KOPT-K1 (cell line): ENCODE data around the gene SDHB.

Experiments used
- H3K27ac ChIP-seq: fragments of 200-600 bp; sonication (generic); 2 replicates; pipeline ENCODE4 v1.5.1; 2016; ENCODE audit warnings: antibody characterized with exemption, mild to moderate bottlenecking, low read depth, low read length; ENCODE audit not compliant: poor library complexity, severe bottlenecking
- H3K36me3 ChIP-seq: fragments of 200-600 bp; sonication (generic); 2 replicates; pipeline ENCODE4 v1.5.1; 2017; ENCODE audit warnings: antibody characterized with exemption, mild to moderate bottlenecking, low read length, moderate library complexity; ENCODE audit not compliant: insufficient read depth
- H3K9me3 ChIP-seq: fragments of 200-600 bp; sonication (generic); 2 replicates; pipeline ENCODE4 v1.5.1; 2017; ENCODE audit warnings: antibody characterized with exemption, low read length, mild to moderate bottlenecking; ENCODE audit not compliant: insufficient read depth, poor library complexity, severe bottlenecking

Gene SDHB

DNA sequence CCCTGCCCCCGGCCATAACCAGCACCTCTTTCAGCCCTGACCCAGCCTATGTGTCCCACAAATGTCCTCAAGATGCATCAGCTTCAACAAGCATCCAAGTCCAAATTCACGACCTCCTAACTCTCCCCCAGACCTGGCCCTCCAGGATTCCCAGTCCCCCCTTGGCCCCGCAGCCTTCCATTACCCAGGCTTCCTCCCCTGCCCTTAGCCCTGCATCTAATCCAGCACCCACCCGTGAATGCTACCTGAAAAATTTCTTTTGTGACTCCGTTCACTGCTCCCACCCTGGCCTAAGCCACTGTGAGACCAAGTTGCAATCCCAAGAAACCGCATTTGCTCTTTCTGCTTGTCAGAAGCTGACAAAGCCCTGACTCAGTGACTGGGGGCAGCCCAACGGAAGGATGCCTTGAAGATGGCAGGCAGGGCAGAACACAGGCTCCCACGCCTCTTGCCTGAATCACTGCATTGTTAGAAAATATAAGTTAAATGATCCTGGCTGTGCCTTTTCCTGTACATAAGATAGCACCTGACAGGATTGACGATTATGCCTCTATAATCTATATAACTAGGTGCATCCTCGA lies 72.5 kb downstream of the SDHB start:
- Histone ChIP-seq H3K9me3 (no peaks in the 10 kb centered on the region), H3K36me3 (peaks cover 5% of the 10 kb centered on the region; the same call in 1 of the 2 replicates), H3K27ac (no peak overlapping the region)

DNA sequence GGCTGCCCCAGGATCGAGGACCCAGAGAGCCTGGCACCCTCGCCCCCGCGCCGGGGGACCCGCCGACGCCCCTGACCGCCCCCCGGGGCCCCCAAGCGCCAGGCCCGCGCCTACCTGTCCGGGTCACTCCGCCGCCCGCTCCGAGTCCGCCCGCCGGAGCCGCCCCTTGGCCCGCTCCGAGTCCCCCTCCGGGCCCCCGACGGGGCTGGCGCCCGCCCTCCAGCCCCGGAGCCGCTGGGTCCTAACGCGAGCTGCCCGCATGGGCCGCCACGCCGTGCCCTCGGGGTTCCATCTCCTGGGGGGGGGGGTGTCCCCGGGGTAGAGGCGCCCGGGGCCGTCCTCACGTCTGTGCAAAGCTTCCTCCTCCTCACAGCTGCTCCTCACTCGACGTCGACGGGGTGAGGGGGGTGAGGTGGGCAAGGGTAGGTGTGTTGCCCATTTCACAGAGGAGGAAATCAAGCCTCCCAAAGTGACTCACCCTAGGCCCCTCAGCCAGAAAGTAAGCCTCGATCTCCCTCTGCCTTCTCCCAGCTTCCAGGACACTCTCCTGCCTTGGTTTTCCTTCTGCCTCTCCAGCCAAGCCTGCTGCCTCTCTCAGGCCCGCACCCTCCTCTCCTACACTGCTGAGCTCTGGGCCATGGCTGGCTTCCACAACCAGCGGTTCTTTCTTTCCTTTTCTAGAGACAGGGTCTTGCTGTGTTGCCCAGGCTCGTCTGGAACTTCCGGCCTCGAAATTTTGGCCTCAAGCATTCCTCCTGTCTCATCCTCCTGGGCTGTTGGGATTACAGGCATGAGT lies 73.2 kb downstream of the SDHB start, which contains the start of gene MFAP2:
Gene MFAP2, minus strand, starts transcription at position 148 of the 796 bp plus-strand sequence. CDS start 2,347 bp downstream, outside the sequence.
- Histone ChIP-seq H3K27ac (no peak within 1 kb of the TSS), H3K36me3 (peaks cover under 1% of the 10 kb centered on the region; the same call in 1 of the 2 replicates), H3K9me3 (no peaks in the 10 kb centered on the region)

DNA sequence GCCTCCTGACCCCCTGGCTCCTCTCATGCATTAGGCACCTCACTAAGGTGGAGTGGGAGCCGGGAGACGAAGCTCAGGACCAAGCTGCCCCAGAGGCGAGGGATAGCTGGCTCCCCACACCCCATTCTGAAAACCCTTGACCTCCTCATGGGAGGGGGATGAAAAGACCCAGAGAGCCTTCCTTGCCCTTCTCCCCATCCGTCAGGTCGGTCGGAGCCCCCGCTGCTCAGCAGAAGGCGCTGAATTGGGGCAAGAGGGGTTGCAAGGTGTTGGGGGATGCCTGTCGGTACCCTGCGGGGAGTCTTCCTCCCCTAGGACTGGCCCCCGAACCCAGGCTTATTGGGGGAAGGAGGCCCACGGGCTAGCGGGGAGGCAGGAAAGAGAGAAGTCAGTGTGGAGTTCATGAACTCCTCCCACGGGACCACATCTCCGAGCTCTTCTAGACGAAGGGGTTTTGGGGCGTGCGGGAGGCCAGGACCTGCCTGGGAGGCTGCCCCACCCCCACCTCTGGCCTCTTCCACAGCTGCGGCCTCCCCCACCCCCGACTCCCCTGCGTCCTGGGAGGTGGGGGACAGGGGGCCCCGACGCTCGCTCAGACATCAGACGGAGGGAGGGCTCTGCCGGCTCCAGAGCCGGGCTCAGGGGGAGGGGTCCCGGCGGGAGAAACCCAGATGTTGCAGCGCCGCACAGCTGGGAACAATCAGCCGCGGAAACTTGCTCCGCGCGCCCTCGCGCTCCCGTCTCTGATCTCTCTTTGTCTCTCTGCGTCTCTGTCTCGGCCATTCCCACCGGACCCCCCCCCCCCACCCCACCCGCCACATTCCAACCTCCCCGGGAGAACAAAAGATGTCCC lies 74.1 kb downstream of the SDHB start:
- H3K9me3 ChIP-seq = no peaks in the 10 kb centered on the region
- H3K27ac ChIP-seq = no peak overlapping the region
- no peaks in the 10 kb centered on the region for H3K36me3 ChIP-seq

DNA sequence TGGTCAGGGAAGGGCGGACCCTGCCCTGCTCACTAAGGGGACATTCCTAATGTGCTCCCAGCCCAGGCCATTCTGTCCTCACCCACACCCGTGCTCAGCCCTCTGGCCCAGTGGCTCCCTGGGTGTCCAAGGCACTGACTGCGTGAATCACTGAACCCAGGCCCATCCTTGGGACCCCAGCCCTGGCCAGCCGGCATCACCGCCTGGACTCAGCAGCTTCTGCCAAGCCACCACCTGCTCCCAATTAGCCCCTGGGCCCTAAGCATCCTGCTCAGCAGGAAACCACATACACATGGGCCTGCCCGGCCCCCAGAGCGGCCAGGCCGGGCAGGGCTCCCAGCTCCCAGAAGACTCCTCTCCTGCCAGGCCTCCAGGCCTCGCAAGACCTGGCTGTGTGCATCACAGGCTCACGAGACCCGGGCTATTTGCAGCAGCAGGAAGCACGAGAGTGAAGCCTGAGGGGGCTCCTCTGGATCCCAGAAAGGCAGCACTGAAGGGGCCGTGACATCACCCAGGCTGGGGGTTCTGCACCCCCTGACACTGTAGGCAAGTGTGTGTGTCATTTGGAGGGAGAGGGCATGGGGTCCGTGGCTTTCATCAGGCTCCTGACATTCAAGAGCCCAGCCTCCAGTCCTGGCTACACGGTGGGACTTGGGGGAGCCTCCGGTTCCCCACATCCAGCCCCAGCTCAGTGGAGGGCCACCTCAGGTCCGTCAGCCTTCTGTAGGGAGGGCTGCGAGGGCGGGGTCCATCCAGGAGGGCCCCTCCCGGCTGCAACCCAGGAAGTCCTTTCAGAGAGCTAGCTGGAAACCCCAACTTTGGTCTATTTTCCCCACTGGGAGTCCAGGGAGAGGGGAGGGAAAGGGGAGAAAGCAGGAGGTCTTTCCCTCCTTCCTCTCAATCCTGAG lies 75.0 kb downstream of the SDHB start:
- no peaks in the 10 kb centered on the region for H3K9me3 ChIP-seq
- H3K36me3 ChIP-seq = no peaks in the 10 kb centered on the region
- H3K27ac ChIP-seq = no peak overlapping the region

DNA sequence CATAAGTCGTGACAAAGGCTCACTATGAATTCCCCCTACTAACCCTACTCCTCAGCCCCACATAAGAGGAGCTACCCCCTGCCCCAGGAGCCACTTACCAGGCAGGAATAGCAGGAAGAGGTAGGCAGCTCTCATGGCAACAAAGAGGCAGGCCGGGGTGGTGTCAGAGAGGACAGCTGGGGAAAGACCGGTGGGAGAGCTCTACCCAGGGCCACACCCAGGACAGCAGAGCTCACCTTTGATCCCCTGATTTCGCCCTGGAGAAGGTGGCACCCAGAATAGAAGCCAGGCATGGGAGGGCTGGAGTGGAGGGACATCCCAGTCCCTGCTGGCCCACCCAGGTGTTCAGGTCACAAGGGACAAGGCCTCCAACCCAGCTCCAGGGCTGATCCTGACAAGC lies 75.7 kb downstream of the SDHB start:
- no peaks in the 10 kb centered on the region for H3K9me3 ChIP-seq
- no peaks in the 10 kb centered on the region for H3K36me3 ChIP-seq
- no peak overlapping the region for H3K27ac ChIP-seq

DNA sequence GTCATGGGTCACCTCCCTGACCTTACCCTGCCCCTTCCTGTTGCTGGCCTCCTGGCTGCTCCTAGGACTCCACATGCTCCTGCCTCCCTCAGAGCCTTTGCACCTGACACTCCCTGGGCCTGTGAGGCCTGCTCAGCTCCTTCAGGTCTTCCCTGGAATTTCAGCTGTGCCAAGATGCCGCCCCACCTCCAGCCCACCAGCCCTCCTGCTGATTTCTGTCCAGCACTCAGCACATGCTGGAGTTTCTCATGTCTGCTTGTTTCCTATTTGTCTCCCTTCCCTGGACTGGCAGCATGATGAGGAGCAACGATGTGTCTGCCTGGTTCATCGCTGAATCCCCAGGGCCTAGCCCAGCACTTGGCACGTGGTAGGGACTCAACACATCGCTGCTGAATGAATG lies 76.5 kb downstream of the SDHB start:
- H3K9me3 ChIP-seq = no peaks in the 10 kb centered on the region
- no peaks in the 10 kb centered on the region for H3K36me3 ChIP-seq
- H3K27ac ChIP-seq = no peak overlapping the region

DNA sequence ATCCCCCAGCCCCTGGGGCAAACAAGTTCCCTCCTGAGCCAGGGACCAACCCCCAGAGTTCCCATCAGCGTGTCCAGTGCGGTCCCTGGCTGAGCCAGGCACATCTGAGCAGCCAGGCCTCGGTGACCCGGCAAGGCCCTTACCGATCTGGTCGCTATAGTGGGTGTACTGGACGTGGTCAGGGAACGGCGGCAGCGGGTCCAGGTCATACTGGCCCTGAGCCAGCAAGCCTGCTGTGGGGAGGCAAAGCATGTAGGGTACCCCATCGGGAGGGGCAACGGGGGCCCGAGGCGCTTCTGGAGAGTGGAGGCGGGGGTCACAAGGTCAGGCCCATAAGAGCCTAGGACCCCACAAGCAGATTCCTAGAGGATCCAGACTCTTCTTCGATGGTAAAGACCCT lies 76.9 kb downstream of the SDHB start:
- H3K36me3 ChIP-seq = no peaks in the 10 kb centered on the region
- H3K9me3 ChIP-seq = no peaks in the 10 kb centered on the region
- H3K27ac ChIP-seq = no peak overlapping the region

DNA sequence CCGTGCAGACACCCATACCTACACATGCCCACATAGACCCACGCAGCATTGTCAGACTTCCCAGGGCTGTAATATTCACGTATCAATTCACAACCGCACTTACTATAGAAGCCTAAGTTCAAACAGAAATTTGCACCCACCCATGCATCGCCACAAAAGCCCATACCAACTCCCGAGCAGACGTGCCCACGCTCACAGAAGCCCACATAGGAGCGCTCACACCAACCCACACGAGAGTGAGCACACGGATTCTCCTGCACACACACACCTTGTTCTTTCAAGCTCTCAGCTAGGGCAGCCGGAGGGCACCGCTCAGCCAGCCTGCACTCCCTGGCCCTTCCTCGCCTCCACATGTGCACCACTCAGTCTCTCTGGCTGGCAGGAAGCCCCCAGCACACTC lies 78.0 kb downstream of the SDHB start:
- H3K9me3 ChIP-seq = no peaks in the 10 kb centered on the region
- no peaks in the 10 kb centered on the region for H3K36me3 ChIP-seq
- no peak overlapping the region for H3K27ac ChIP-seq

DNA sequence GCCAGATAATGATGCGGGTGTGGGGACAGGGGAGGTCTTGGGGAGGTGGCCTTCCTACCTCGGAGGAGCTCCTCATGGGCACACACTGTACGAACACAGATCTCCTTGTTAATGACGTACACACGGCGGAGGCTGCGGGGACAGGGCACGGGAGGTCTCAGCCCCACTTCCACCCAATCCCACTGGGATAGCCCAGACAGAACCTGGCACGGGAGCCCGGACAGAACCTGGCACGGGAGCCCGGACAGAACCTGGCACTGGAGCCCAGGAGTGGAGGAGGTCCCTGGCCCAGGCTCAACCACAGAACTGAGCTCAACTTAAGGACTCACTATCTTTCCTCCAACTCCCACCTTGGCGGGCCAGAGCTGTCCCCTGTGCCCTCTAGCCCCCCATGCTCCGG lies 78.6 kb downstream of the SDHB start:
- Histone ChIP-seq H3K27ac (no peak overlapping the region), H3K9me3 (no peaks in the 10 kb centered on the region), H3K36me3 (no peaks in the 10 kb centered on the region)

DNA sequence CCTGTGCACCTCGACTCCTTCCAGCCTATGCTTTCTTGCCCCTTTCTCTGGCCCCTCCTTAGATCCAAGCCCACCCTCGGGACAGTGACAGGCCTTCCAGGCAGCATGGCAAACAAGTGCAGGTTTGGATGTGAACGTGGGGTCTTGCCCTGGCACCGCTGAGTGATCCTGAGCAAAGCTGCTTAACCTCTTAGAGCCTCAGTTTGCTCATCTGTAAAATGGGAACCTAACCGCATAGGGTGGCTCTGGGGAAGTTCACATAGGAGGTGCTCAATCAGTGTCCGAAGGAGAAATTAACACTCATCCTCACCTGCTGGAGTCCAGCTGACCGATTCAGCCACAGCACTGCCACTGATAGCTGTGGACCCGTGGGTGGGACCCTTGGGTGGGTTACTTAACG lies 80.6 kb downstream of the SDHB start:
- Histone ChIP-seq H3K27ac (no peak overlapping the region), H3K36me3 (no peaks in the 10 kb centered on the region), H3K9me3 (no peaks in the 10 kb centered on the region)

DNA sequence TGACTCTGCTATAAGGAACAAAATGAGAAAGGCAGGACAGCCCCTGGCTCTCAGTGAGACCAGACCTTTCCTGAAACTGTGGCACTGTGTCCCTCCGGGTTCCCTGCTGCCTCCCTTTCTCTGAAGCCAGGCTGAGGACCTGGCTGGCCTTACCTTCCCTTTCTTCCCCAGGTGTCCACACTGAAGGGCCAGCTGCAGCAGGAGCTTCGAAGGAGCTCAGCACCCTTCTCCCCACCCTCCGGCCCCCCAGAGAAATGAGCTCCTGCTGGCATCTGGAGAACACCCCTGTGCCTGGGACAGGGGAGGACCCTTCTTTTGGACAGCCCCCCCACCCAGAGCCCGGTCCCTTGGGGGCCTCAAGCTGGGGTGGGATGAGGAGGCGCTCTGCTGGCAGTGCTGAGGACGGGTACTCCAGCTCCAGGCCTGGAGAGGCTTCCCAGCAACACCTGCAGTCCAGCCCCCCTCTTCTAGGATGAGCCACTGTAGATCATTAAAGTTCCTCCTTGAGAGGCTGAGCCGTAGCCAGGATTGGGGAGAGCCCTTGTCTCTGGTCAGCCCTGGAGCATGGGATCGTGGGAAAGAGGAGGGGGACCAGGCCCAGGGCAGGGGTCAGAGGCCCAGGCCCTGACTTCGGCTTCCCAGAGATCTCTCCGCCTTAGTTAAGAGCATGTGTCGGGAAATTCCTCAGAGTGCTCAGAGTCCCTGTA lies 81.5 kb downstream of the SDHB start:
- no peaks in the 10 kb centered on the region for H3K9me3 ChIP-seq
- H3K27ac ChIP-seq = no peak overlapping the region
- no peaks in the 10 kb centered on the region for H3K36me3 ChIP-seq

DNA sequence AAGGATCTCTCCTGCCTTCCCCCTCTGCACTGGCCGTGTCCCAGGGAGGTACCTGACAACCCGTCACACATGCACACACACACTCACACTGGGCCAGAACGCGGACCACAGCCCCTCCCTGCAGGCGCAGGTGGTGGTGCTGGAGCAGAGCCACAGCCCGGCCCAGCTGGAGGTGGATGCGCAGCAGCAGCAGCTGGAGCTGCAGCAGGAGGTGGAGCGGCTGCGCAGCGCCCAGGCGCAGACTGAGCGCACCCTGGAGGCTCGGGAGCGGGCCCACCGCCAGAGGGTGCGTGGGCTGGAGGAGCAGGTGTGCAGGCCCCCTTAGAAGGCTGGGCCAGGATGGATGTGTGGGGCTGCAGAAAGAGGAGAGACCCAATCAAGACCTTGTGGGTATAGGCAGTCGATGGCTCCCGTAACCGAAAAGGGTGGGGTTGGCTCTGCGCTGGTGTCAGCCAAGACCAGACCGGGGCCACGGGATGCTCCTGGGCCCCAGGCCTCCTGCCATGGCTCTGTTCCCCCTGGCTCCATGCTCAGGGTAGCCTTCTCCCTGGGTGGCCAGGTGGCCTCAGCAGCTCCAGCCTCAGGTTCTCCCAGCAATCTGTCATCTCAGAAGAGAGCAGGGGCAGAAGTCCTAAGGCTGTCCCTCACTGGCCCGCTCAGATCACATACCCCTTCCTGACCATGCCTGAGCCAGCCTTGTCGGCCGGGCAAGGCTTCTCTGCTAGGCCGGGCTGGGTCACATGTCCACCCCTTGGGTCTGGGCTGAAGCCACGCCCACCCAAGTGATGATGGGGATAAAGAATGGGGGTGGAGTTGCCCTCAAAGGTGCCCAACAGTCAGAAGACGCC lies 82.3 kb downstream of the SDHB start:
- H3K36me3 ChIP-seq = no peaks in the 10 kb centered on the region
- H3K9me3 ChIP-seq = no peaks in the 10 kb centered on the region
- H3K27ac ChIP-seq = no peak overlapping the region

DNA sequence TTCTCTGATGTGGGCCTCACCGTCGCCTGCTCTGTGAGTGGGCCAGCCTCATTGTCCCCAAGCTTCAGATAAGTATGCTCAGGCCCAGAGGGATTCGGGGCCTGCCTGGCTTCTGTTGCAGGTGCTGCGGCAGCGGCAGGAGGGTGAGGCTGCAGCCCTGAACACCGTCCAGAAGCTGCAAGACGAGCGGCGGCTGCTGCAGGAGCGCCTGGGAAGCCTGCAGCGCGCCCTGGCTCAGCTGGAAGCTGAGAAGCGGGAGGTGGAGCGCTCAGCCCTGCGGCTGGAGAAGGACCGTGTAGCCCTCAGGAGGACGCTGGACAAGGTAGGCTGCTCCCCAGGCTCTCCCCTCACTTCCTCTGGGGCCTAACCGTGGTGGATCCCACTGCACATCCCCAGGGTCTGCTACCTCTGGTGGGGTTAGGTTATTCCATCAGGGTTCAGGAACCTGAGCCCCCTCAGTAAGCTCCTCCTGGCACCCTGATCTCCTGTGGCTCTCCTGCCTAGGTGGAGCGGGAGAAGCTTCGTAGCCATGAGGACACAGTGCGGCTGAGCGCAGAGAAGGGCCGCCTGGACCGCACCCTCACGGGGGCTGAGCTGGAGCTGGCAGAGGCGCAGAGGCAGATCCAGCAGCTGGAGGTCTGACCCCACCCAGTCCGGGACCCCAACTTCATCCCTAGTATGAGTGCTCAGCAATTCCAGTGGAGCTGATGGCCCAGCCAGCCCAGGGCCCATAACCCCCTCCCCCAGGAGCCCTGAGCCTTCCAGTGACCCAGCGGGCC lies 83.5 kb downstream of the SDHB start:
- peaks cover 6% of the 10 kb centered on the region; the same call in 1 of the 2 replicates for H3K36me3 ChIP-seq
- H3K9me3 ChIP-seq = no peaks in the 10 kb centered on the region
- no peak overlapping the region for H3K27ac ChIP-seq
